Measurements from ENCODE around the gene ANK3. TPM values are rescaled to one million over a fixed set of nuclear protein-coding genes. Genes with fewer than 3 reads are reported as not detected.

Gene ANK3
- total RNA-seq, 2 donors from 2014 or later = 55.4 to 126 TPM

- no peak for TF ChIP-seq CTCF (IDR thresholded peaks at IDR 0.05)
- ATAC-seq (ENCODE audit: insufficient number of reproducible peaks, low FRiP score, low read depth) (no peak), DNase-seq (ENCODE audit: low spot score) (no peak)
- no peaks in the 10 kb centered on the region for H3K9me3 ChIP-seq
- no peak overlapping the region for H3K4me3 ChIP-seq
- H3K4me1 ChIP-seq (ENCODE audit: control insufficient read depth in 1 of 2, low read depth in 2 of 2) = peaks cover 23 to 55% of the 10 kb centered on the region in 2 donors
- H3K36me3 ChIP-seq = no peaks in the 10 kb centered on the region
- H3K27me3 ChIP-seq (replicated peaks; ENCODE audit: insufficient read depth) = no peaks in the 10 kb centered on the region
- peak overlapping the region; percentile 60 to 62 for H3K27ac ChIP-seq
Observed at GRCh38 chr10:60429084-60429849, 39.6 kb upstream of the ANK3 start.

- DNase-seq (ENCODE audit: low spot score) (no peak), ATAC-seq (ENCODE audit: insufficient number of reproducible peaks, low FRiP score, low read depth) (no peak)
- Histone ChIP-seq H3K27ac (peak overlapping the region in 1 of 2 donors; percentile 4), H3K27me3 (replicated peaks; ENCODE audit: insufficient read depth) (no peaks in the 10 kb centered on the region), H3K4me1 (ENCODE audit: control insufficient read depth in 1 of 2, low read depth in 2 of 2) (peaks cover 19 to 45% of the 10 kb centered on the region in 2 donors), H3K4me3 (no peak overlapping the region), H3K9me3 (no peaks in the 10 kb centered on the region), H3K36me3 (no peaks in the 10 kb centered on the region)
- TF ChIP-seq CTCF (IDR thresholded peaks at IDR 0.05) = no peak
Observed at GRCh38 chr10:60428387-60428737, 38.7 kb upstream of the ANK3 start.

- TF ChIP-seq CTCF (IDR thresholded peaks at IDR 0.05) = no peak
- no peak for DNase-seq (ENCODE audit: low spot score)
- Histone ChIP-seq H3K27me3 (replicated peaks; ENCODE audit: insufficient read depth) (no peaks in the 10 kb centered on the region), H3K9me3 (no peaks in the 10 kb centered on the region), H3K4me1 (ENCODE audit: control insufficient read depth in 1 of 2, low read depth in 2 of 2) (peaks cover 19 to 40% of the 10 kb centered on the region in 2 donors), H3K4me3 (no peak overlapping the region), H3K27ac (peak overlapping the region in 1 of 2 donors; percentile 4), H3K36me3 (no peaks in the 10 kb centered on the region)
- ATAC-seq (ENCODE audit: insufficient number of reproducible peaks, low FRiP score, low read depth) = no peak
Observed at GRCh38 chr10:60427709-60428386, 38.2 kb upstream of the ANK3 start.

GRCh38 chr10:60427148-60427547 is 37.5 kb upstream of the ANK3 start:
- Histone ChIP-seq H3K9me3 (no peaks in the 10 kb centered on the region), H3K36me3 (no peaks in the 10 kb centered on the region), H3K27ac (no peak overlapping the region), H3K4me1 (ENCODE audit: control insufficient read depth in 1 of 2, low read depth in 2 of 2) (peaks cover 19 to 39% of the 10 kb centered on the region in 2 donors), H3K27me3 (replicated peaks; ENCODE audit: insufficient read depth) (no peaks in the 10 kb centered on the region), H3K4me3 (no peak overlapping the region)
- no peak for TF ChIP-seq CTCF (IDR thresholded peaks at IDR 0.05)
- ATAC-seq (ENCODE audit: insufficient number of reproducible peaks, low FRiP score, low read depth) (no peak), DNase-seq (ENCODE audit: low spot score) (no peak)

- Histone ChIP-seq H3K4me1 (ENCODE audit: control insufficient read depth in 1 of 2, low read depth in 2 of 2) (peaks cover 19 to 39% of the 10 kb centered on the region in 2 donors), H3K27ac (no peak overlapping the region)
- no peak for ATAC-seq (ENCODE audit: insufficient number of reproducible peaks, low FRiP score, low read depth)
Observed at GRCh38 chr10:60426425-60426824, 36.8 kb upstream of the ANK3 start.

More at GRCh38 chr10:60426425-60426824, 36.8 kb upstream of the ANK3 start:
- Histone ChIP-seq H3K9me3 (no peaks in the 10 kb centered on the region), H3K36me3 (no peaks in the 10 kb centered on the region), H3K27me3 (replicated peaks; ENCODE audit: insufficient read depth) (no peaks in the 10 kb centered on the region), H3K4me3 (no peak overlapping the region)
- DNase-seq (ENCODE audit: low spot score) = no peak
- no peak for TF ChIP-seq CTCF (IDR thresholded peaks at IDR 0.05)

Data from thoracic aorta (tissue), 2 donors.